Right lobe of liver (tissue), 4 donors: ENCODE results near the gene SLC18B1.

Experiments
- CTCF ChIP-seq, 4 donors: fragments of 200-600 bp in 3 of 4; fragments of 450-650 bp in 1 of 4; IDR thresholded peaks; one replicate each; pipeline versions ENCODE4 v1.5.1 to v1.8.0; 2016 to 2022; ENCODE audit warnings: antibody characterized with exemption in 4 of 4, mild to moderate bottlenecking in 2 of 4
- POLR2A ChIP-seq: fragments of 450-650 bp; IDR thresholded peaks from one replicate; pipeline ENCODE4 v1.6.1; 2017; ENCODE audit warnings: antibody characterized with exemption, mild to moderate bottlenecking
- donor health status: DM: no; HTN: no; CAD: no.
- donor health status: DM: no; HTN: no; CAD: no.
- donor health status: DM: no; HTN: yes; CAD: no.

DNA sequence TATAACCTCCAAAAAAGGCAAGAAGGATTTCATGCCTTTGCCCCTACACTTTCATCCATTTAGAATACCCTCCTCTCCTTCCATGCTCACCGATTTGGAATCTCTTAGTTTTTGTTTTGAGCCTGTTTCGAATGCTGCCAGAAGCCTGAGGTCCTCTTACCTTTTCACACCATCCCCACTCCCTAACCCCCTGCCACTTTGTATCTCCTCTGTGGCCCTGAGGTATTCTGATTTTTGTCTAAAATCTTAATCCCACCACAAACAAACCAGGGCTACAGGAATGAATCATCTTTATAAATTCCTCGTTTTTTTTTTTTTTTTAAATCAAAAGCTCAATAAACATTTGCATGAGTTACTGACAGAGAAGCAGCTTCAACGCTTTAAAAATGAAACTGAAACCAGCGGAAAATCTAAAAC lies 14.3 kb upstream of the SLC18B1 start:
- TF ChIP-seq CTCF (IDR thresholded peaks at IDR 0.05) = no peak
- TF ChIP-seq POLR2A = no peak
